HUDEP-2 (cell line): ENCODE measurements around the gene SCOC.
"Not testable (repeated sequence)": the region's sequence is repeated elsewhere in the genome, so short reads cannot be mapped to it uniquely, and the experiment has no call there.

Experiments used
- DNase-seq, 76 experiments: peaks; one replicate each; lab custom pipeline; 2025; ENCODE audit not compliant: unreplicated experiment in 76 of 76; lab: John Stamatoyannopoulos, UW

The SCOC gene

GRCh38 chr4:140359562-140360427 lies 13.7 kb upstream of the SCOC start:
- peak in 72 of 76 experiments; percentile 2 to 80 (median 52) for DNase-seq

- DNase-seq = no peak
Observed at GRCh38 chr4:140361099-140361498, 12.3 kb upstream of the SCOC start.

GRCh38 chr4:140363051-140363450 lies 10.4 kb upstream of the SCOC start:
- no peak for DNase-seq

GRCh38 chr4:140363558-140363957 lies 9.9 kb upstream of the SCOC start:
- DNase-seq = no peak

GRCh38 chr4:140367738-140368137 lies 5.7 kb upstream of the SCOC start:
- DNase-seq = no peak

GRCh38 chr4:140368686-140369085 lies 4.8 kb upstream of the SCOC start:
- DNase-seq = no peak

GRCh38 chr4:140372751-140373327 lies 607 bp upstream of the SCOC start:
- DNase-seq = peak in 24 of 76 experiments; percentile 1 to 32 (median 8)

GRCh38 chr4:140374130-140374477 lies 658 bp downstream of the SCOC start:
- no peak for DNase-seq

GRCh38 chr4:140382732-140383131 lies 9.3 kb downstream of the SCOC start:
- no peak for DNase-seq

- no peak for DNase-seq
Observed at GRCh38 chr4:140388015-140388414, 14.6 kb downstream of the SCOC start.

GRCh38 chr4:140395668-140396067 lies 22.2 kb downstream of the SCOC start:
- no peak for DNase-seq

- no peak for DNase-seq
Observed at GRCh38 chr4:140400111-140400510, 26.7 kb downstream of the SCOC start.

GRCh38 chr4:140406292-140406691 lies 32.8 kb downstream of the SCOC start:
- DNase-seq = no peak

- DNase-seq = no peak
Observed at GRCh38 chr4:140408974-140409373, 35.5 kb downstream of the SCOC start.

- DNase-seq = not testable (repeated sequence)
Observed at GRCh38 chr4:140413130-140413969, 39.9 kb downstream of the SCOC start.

- DNase-seq = no peak
Observed at GRCh38 chr4:140423106-140423505, 49.7 kb downstream of the SCOC start.

- DNase-seq = peak in 9 of 76 experiments; percentile 0 to 24 (median 2)
Observed at GRCh38 chr4:140426610-140427105, 53.2 kb downstream of the SCOC start.

GRCh38 chr4:140427106-140427918 lies 53.9 kb downstream of the SCOC start, which contains the start of gene CLGN:
CLGN (minus strand) TSS chr4:140427648; CDS start chr4:140413078, 14,570 bp downstream.
- peak in 62 of 76 experiments; percentile 2 to 71 (median 36) for DNase-seq

GRCh38 chr4:140427919-140428471 lies 54.5 kb downstream of the SCOC start:
- DNase-seq = no peak
